Astrocyte (in vitro differentiated cells and primary cell): ENCODE measurements around the gene MAPK8IP1. TPM values are rescaled to one million over a fixed set of nuclear protein-coding genes. Genes with fewer than 3 reads are reported as not detected.

Experiments used
- DNase-seq: peaks from one replicate; pipeline ENCODE4 v3.0.0-alpha.2; 2010; ENCODE audit warnings: low read depth
- FAIRE-seq: peaks from 2 replicates; lab custom pipeline; 2011; peaks lifted over from hg19 to GRCh38; lab: Jason Lieb, UNC
- H2AFZ ChIP-seq: 2 replicates; pipeline ENCODE4 v1.6.0; 2012; ENCODE audit warnings: low read depth, low read length, inconsistent platforms
- H3K27ac ChIP-seq: 2 replicates; pipeline ENCODE4 v1.5.1; 2011; ENCODE audit warnings: low read depth, low read length, inconsistent platforms
- H3K27me3 ChIP-seq: 2 replicates; pipeline ENCODE4 v1.6.0; 2011; ENCODE audit warnings: low read length, inconsistent platforms; ENCODE audit not compliant: insufficient read depth
- H3K36me3 ChIP-seq: 2 replicates; pipeline ENCODE4 v1.5.1; 2011; ENCODE audit warnings: low read length, inconsistent platforms; ENCODE audit not compliant: insufficient read depth
- H3K4me1 ChIP-seq: 2 replicates; pipeline ENCODE4 v1.5.1; 2011; ENCODE audit warnings: low read length, inconsistent platforms; ENCODE audit not compliant: insufficient read depth
- H3K4me2 ChIP-seq: 2 replicates; pipeline ENCODE4 v1.6.0; 2012; ENCODE audit warnings: low read length, inconsistent platforms
- H3K4me3 ChIP-seq: 2 replicates; pipeline ENCODE4 v1.5.1; 2011; ENCODE audit warnings: low read depth, mild to moderate bottlenecking, low read length, inconsistent platforms; ENCODE audit not compliant: insufficient read depth
- H3K79me2 ChIP-seq: 2 replicates; pipeline ENCODE4 v1.6.0; 2012; ENCODE audit warnings: mild to moderate bottlenecking, low read length, inconsistent platforms; ENCODE audit not compliant: insufficient read depth
- H3K9ac ChIP-seq: 2 replicates; pipeline ENCODE4 v1.6.0; 2012; ENCODE audit warnings: mild to moderate bottlenecking, low read length, inconsistent platforms
- H3K9me3 ChIP-seq: 2 replicates; pipeline ENCODE4 v1.5.1; 2012; ENCODE audit warnings: low read depth, mild to moderate bottlenecking, low read length, inconsistent platforms; ENCODE audit not compliant: insufficient read depth
- H4K20me1 ChIP-seq: 2 replicates; pipeline ENCODE4 v1.6.0; 2012; ENCODE audit warnings: low read length, inconsistent platforms; ENCODE audit not compliant: insufficient read depth
- H3K27ac Mint-ChIP-seq: one replicate; pipeline ENCODE4 v1.8.0; 2021; ENCODE audit warnings: mild to moderate bottlenecking, mixed read lengths; ENCODE audit not compliant: unreplicated experiment
- H3K27me3 Mint-ChIP-seq: one replicate; pipeline ENCODE4 v1.8.0; 2021; ENCODE audit warnings: low read depth, mixed read lengths; ENCODE audit not compliant: unreplicated experiment
- H3K36me3 Mint-ChIP-seq: one replicate; pipeline ENCODE4 v1.8.0; 2021; ENCODE audit warnings: low read depth, mixed read lengths; ENCODE audit not compliant: unreplicated experiment
- H3K4me1 Mint-ChIP-seq: one replicate; pipeline ENCODE4 v1.8.0; 2021; ENCODE audit warnings: low read depth, mixed read lengths; ENCODE audit not compliant: unreplicated experiment
- H3K4me3 Mint-ChIP-seq: one replicate; pipeline ENCODE4 v1.8.0; 2021; ENCODE audit warnings: mild to moderate bottlenecking, moderate library complexity, mixed read lengths; ENCODE audit not compliant: unreplicated experiment
- H3K9me3 Mint-ChIP-seq: one replicate; pipeline ENCODE4 v1.8.0; 2021; ENCODE audit warnings: mild to moderate bottlenecking, mixed read lengths; ENCODE audit not compliant: unreplicated experiment
- CTCF ChIP-seq: IDR thresholded peaks from 2 replicates; pipeline ENCODE4 v1.5.1; 2011; ENCODE audit warnings: low read depth, mild to moderate bottlenecking, inconsistent platforms, low read length, moderate library complexity; ENCODE audit not compliant: insufficient read depth
- EZH2 ChIP-seq: IDR thresholded peaks from 2 replicates; pipeline ENCODE4 v1.6.1; 2012; ENCODE audit warnings: mild to moderate bottlenecking, low read length, inconsistent platforms; ENCODE audit not compliant: insufficient read depth
- total RNA-seq: library from RNA; stranded (reverse); gene quantifications from 2 replicates; pipeline ENCODE4 v1.2.1, GENCODE V29; 2021

Gene MAPK8IP1
- total RNA-seq, 1 donor from 2014 or later = 14.7 TPM

- TF ChIP-seq EZH2 (no peak), CTCF (no peak)
- no peaks in the 10 kb centered on the region for H3K4me1 ChIP-seq
- H2AFZ ChIP-seq = no peak overlapping the region
- Mint-ChIP-seq H3K9me3 (peaks cover 3% of the 10 kb centered on the region), H3K4me3 (no peak overlapping the region), H3K36me3 (peaks cover 9% of the 10 kb centered on the region), H3K27ac (no peak overlapping the region), H3K27me3 (peaks cover 19% of the 10 kb centered on the region), H3K4me1 (peaks cover 14% of the 10 kb centered on the region)
- H3K4me3 ChIP-seq = no peak overlapping the region
- H3K79me2 ChIP-seq = no peaks in the 10 kb centered on the region
- peaks cover 7% of the 10 kb centered on the region for H3K36me3 ChIP-seq
- H3K27me3 ChIP-seq = peaks cover 14% of the 10 kb centered on the region
- H4K20me1 ChIP-seq = peaks cover 4% of the 10 kb centered on the region
- DNase-seq (no peak), FAIRE-seq (no peak)
- H3K27ac ChIP-seq = no peak overlapping the region
- H3K4me2 ChIP-seq = no peak overlapping the region
- no peaks in the 10 kb centered on the region for H3K9me3 ChIP-seq
- no peak overlapping the region for H3K9ac ChIP-seq
Observed at GRCh38 chr11:45927684-45928413, 42.4 kb downstream of the MAPK8IP1 start.

DNA sequence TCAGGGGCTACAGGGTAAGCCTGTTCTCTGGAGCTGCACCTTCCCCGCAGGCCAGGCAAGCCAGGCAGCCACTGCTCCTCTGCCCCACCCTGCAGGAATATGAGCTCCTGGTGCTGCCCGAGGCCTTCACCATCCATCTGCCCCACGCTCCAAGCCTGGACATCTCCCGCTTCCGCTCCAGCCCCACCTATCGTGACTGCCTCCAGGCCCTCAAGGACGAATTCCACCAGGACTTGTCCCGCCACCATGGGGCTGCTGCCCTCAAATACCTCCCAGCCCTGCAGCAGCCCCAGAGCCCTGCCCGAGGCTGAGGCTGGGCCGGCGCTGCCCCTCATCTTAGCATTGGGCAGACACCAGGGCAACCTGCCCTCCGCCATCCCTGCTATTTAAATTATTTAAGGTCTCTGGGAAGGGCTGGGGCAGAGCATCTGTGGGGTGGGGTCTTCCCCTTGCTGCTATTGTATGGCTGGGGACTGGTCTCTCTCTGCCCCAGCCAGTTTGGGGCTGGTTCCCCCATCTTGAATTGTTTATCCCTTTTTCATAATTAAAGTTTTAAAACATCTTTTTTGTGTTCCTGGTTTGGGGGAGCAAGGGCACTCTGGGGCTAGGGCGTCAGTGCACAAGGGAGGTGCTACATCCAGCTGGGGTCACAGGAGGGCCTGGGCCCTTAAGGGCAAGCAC lies 43.2 kb downstream of the MAPK8IP1 start:
- Histone ChIP-seq H2AFZ (no peak overlapping the region), H3K4me2 (no peak overlapping the region), H3K9me3 (no peaks in the 10 kb centered on the region), H3K4me1 (no peaks in the 10 kb centered on the region), H3K4me3 (no peak overlapping the region), H3K36me3 (peaks cover 8% of the 10 kb centered on the region), H3K27me3 (peaks cover 7% of the 10 kb centered on the region), H3K27ac (no peak overlapping the region), H3K9ac (no peak overlapping the region), H3K79me2 (no peaks in the 10 kb centered on the region), H4K20me1 (peaks cover 4% of the 10 kb centered on the region)
- peaks cover 3% of the 10 kb centered on the region for H3K9me3 Mint-ChIP-seq
- DNase-seq (no peak), FAIRE-seq (no peak)
- H3K27me3 Mint-ChIP-seq = peaks cover 14% of the 10 kb centered on the region
- no peak for TF ChIP-seq CTCF
- TF ChIP-seq EZH2 = no peak
- H3K27ac Mint-ChIP-seq = no peak overlapping the region
- H3K36me3 Mint-ChIP-seq = peaks cover 13% of the 10 kb centered on the region
- H3K4me3 Mint-ChIP-seq = no peak overlapping the region
- peaks cover 16% of the 10 kb centered on the region for H3K4me1 Mint-ChIP-seq
